Measurements from ENCODE around the gene TRIM54.
A peak's percentile ranks its signal among the peaks of the same experiment; 100 is the strongest.

The TRIM54 gene, protein sequence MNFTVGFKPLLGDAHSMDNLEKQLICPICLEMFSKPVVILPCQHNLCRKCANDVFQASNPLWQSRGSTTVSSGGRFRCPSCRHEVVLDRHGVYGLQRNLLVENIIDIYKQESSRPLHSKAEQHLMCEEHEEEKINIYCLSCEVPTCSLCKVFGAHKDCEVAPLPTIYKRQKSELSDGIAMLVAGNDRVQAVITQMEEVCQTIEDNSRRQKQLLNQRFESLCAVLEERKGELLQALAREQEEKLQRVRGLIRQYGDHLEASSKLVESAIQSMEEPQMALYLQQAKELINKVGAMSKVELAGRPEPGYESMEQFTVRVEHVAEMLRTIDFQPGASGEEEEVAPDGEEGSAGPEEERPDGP

GRCh38 chr2:27281855-27282559 lies at the start of gene TRIM54:
TRIM54 (plus strand) TSS chr2:27282429; CDS start chr2:27282732, 303 bp downstream.
- no peak for DNase-seq

DNA sequence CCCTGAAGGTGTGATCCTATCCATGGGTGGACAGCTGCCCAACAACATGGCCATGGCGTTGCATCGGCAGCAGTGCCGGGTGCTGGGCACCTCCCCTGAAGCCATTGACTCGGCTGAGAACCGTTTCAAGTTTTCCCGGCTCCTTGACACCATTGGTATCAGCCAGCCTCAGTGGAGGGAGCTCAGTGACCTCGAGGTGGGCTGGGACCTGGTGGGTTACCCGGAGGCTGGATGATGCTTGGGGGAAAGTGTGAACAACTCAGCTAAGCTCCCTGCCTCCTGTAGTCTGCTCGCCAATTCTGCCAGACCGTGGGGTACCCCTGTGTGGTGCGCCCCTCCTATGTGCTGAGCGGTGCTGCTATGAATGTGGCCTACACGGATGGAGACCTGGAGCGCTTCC lies 48.9 kb upstream of the TRIM54 start:
- DNase-seq: no peak

- DNase-seq: no peak
These were observed 46.1 kb upstream of the TRIM54 start for GRCh38 chr2:27236136-27236535.

- DNase-seq: no peak
These were observed 45.6 kb upstream of the TRIM54 start for GRCh38 chr2:27236626-27237025.

DNA sequence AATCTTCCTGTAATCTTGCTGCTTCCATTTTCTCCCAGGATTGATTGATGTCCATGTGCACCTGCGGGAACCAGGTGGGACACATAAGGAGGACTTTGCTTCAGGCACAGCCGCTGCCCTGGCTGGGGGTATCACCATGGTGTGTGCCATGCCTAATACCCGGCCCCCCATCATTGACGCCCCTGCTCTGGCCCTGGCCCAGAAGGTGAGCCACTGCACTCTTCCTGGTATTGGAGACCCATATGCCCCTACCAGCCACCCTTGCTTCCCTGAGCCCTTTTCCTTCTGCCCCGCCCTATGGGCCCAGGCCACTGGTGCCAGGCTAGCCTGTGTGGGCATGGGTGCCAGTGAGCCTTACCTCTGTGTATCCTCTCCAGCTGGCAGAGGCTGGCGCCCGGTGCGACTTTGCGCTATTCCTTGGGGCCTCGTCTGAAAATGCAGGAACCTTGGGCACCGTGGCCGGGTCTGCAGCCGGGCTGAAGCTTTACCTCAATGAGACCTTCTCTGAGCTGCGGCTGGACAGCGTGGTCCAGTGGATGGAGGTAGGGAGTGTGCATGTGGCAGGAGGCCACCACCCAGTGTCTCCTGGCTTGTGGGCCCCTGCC lies 44.8 kb upstream of the TRIM54 start:
- no peak for DNase-seq

GRCh38 chr2:27238976-27239375 lies 43.3 kb upstream of the TRIM54 start:
- no peak for DNase-seq

- DNase-seq: no peak
These were observed 41.8 kb upstream of the TRIM54 start for GRCh38 chr2:27240406-27240805.

GRCh38 chr2:27241761-27242613 lies 40.2 kb upstream of the TRIM54 start:
- peak; percentile 56 for DNase-seq

DNA sequence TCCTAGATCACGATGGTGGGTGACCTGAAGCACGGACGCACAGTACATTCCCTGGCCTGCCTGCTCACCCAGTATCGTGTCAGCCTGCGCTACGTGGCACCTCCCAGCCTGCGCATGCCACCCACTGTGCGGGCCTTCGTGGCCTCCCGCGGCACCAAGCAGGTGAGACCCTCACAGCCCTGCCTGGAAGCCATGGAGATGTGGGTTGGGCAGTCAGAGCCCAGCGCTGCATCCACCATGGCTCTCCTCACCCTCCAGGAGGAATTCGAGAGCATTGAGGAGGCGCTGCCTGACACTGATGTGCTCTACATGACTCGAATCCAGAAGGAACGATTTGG lies 39.6 kb upstream of the TRIM54 start:
- DNase-seq: no peak

DNA sequence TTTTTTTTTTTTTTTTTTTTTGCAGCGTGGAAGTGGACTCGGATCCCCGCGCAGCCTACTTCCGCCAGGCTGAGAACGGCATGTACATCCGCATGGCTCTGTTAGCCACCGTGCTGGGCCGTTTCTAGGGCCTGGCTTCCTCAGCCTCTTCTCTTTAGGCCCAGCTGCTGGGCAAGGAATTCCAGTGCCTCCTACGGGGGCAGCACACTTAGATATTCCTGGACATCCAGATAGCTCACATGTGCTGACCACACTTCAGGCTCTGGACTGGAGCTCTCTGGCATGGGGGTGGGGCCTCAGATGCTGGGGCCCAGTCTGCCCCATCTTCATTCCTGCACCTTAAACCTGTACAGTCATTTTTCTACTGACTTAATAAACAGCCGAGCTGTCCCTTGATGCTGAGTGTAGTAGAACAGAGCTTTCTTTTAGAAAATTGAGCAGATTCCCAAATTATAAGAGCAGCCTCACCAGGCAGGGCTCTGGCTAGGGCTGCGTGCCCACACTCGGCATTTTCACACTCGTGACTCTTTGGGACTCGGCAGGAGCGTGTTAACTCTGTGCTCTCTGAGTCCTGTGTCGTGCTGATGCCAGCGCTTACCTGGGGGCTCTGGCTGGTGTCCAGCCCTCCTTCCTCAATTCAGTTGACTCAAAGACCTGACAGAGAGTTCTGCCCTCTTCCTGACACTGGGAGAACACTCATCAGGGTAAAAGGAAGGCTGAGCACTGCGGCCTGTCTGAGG lies 38.7 kb upstream of the TRIM54 start:
- DNase-seq: no peak

DNA sequence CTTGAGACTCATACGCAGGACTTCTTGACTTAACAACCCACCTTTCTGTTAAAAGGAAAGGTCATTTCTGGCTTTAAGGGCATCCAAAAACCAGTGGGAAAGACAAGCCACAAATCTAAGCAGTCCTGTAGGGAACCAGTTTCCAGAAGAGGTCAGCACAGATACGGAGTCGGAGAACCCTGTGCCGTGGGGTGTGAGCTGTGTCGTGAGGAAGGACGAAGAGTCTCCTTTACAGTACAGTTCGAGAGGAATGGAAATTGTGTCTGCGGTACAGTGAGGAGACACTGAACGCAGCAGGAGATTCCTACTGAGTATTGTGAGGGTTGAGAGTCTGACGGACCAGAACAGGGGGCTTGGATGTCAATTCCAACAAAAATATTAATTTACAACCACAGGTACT lies 37.1 kb upstream of the TRIM54 start:
- DNase-seq: no peak

- DNase-seq: no peak
These were observed 36.6 kb upstream of the TRIM54 start for GRCh38 chr2:27245626-27246025.

GRCh38 chr2:27247893-27248292 lies 34.3 kb upstream of the TRIM54 start:
- DNase-seq: no peak

DNA sequence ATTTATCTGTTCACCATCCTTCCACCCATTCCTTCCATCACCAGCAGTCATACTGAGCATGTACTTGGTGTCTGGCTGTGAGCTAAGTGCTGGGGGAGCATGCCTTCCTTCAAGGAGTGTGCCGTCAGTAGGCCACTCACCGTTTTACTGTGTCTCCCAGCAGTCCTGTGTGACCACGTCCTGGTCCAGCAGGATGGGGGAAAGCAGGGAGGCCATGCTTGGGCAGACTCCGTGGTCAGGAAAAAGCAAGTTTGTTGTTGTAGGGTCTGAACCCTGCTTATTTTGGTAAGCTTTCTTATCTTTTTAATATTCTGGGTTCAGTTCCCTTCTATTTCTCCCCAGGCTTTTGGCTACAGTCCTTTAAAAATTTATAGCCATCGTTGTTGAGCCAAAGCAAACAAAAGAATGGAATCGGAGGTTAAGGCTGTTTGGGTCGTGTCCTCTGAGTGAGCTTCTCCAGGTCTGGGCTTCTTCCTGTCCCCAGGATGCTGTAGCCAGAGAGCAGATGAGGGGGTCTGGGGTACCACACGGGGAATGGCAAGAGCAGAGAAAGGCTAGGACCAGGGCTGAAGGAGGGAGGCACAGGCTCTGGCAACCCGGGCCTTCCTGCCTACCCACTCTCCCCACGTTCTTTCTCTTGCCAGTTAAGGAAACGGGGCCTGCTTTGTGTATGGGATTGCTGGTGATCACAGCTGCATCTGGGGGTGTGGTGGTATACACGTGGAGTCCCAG lies 32.9 kb upstream of the TRIM54 start:
- no peak for DNase-seq

GRCh38 chr2:27249891-27250651 lies 32.2 kb upstream of the TRIM54 start:
- peak; percentile 84 for DNase-seq

GRCh38 chr2:27250652-27251379 lies 31.4 kb upstream of the TRIM54 start:
- DNase-seq: no peak

DNA sequence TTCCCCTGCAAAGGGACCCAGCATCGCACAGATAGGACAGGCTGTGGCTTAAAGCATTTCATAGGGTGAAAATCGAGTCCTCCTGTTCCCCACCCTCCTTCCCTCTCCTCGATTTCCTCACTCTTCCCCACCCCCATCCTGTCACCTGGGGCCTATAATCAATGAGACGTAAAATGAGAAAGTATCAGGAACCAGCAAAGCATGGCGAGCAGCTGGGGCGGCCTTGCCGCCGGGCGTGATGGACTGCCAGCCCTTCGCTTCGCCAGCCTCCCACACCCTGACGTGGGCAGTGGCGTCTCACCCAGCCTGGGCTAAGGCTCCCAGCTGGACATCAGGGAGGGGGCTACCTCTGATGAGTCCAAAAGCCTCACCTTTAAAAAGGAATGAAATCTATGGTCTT lies 30.5 kb upstream of the TRIM54 start:
- no peak for DNase-seq

GRCh38 chr2:27255187-27255586 lies 27.0 kb upstream of the TRIM54 start:
- DNase-seq: no peak

DNA sequence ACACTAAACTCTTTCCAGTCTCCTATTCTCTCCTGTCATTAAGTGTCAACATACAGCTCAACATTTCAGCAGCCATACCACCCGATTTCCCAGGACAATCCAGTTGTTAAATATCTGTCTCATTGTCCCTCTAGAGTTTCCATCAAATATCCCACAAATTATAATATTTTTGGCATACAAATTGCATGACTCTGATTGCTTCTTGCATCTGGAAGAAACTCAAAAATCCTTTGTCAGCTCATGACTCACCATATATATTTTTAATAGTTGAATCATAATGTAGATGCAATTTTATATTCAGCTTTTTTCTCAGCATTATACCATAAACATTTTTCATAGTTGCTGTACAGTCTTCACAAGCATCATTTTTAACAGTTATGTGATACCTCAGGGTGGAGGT lies 26.6 kb upstream of the TRIM54 start:
- DNase-seq: no peak

GRCh38 chr2:27256855-27257454 lies 25.3 kb upstream of the TRIM54 start:
- no peak for DNase-seq
